B cell (primary cell): Measurements from ENCODE around the gene VPS33B. TPM values are rescaled to one million over a fixed set of nuclear protein-coding genes. Genes with fewer than 3 reads are reported as not detected.

ENCODE experiments used
- ATAC-seq: fragments of 200-7000 bp; cut with Tn5 transposase; one replicate; pipeline ENCODE4 v1.10.0; 2021; ENCODE audit warnings: low read depth, mild to moderate bottlenecking, moderate number of reproducible peaks, moderate library complexity
- CTCF ChIA-PET: fragments of 350-600 bp; sonication (Branson Sonifier 250); formaldehyde crosslinking; loops from one replicate; lab custom pipeline; 2021; ENCODE audit warnings: antibody characterized with exemption, inconsistent platforms; lab: Charles Lee
- POLR2A ChIA-PET: fragments of 350-600 bp; sonication (Branson Sonifier 250); formaldehyde crosslinking; loops from one replicate; lab custom pipeline; 2021; ENCODE audit warnings: antibody characterized with exemption; lab: Charles Lee
- DNase-seq: peaks from one replicate; pipeline ENCODE4 v3.0.0; 2013
- H2AFZ ChIP-seq: 2 replicates; pipeline ENCODE4 v1.6.1; 2012; ENCODE audit warnings: mild to moderate bottlenecking, low read depth, low read length; ENCODE audit not compliant: insufficient read depth, poor library complexity, severe bottlenecking
- H3K27ac ChIP-seq, 2 donors: 1 replicate in 1 of 2; 2 replicates in 1 of 2; pipeline ENCODE4 v1.5.1; 2012 to 2013; ENCODE audit warnings: low read length in 2 of 2, mild to moderate bottlenecking in 2 of 2, moderate library complexity in 1 of 2
- H3K27me3 ChIP-seq, 4 experiments: fragments of 200-600 bp in 1 of 4; sonication (generic) in 1 of 4; replicated peaks in 1 of 4; 1 replicate in 2 of 4; 2 replicates in 2 of 4; pipeline versions ENCODE4 v1.6.1 to v1.7.0; 2013 to 2016; ENCODE audit warnings: low read length in 3 of 4, mild to moderate bottlenecking in 2 of 4, mixed read lengths in 1 of 4, moderate library complexity in 1 of 4; ENCODE audit not compliant: insufficient read depth in 4 of 4, control insufficient read depth in 3 of 4; ENCODE audit errors: control extremely low read depth in 1 of 4
- H3K36me3 ChIP-seq, 2 experiments: replicated peaks in 1 of 2; 1 replicate in 1 of 2; 2 replicates in 1 of 2; pipeline versions ENCODE4 v1.6.1 to v1.7.1; 2013; ENCODE audit warnings: low read length in 1 of 2; ENCODE audit not compliant: insufficient read depth in 2 of 2, control insufficient read depth in 1 of 2; ENCODE audit errors: control extremely low read depth in 1 of 2, extremely low read depth in 1 of 2
- H3K4me1 ChIP-seq, 2 donors: fragments of 200-600 bp in 1 of 2; sonication (generic) in 1 of 2; 1 replicate in 1 of 2; 2 replicates in 1 of 2; pipeline versions ENCODE4 v1.5.1 to v1.6.1; 2013 to 2017; ENCODE audit warnings: low read length in 2 of 2; ENCODE audit not compliant: control insufficient read depth in 2 of 2, insufficient read depth in 2 of 2
- H3K4me2 ChIP-seq: replicated peaks from 2 replicates; pipeline ENCODE3; 2012; ENCODE audit warnings: mild to moderate bottlenecking, low read depth, low read length; ENCODE audit not compliant: poor library complexity, severe bottlenecking
- H3K4me3 ChIP-seq, 5 experiments: fragments of 200-600 bp in 1 of 5; sonication (generic) in 1 of 5; 1 replicate in 3 of 5; 2 replicates in 2 of 5; pipeline versions ENCODE4 v1.5.1 to v1.7.0; 2011 to 2016; ENCODE audit warnings: low read length in 4 of 5, mild to moderate bottlenecking in 4 of 5, low read depth in 2 of 5, control low read depth in 1 of 5, moderate library complexity in 1 of 5; ENCODE audit not compliant: insufficient read depth in 1 of 5; ENCODE audit errors: control extremely low read depth in 1 of 5, extremely low read depth in 1 of 5
- H3K79me2 ChIP-seq: fragments of 200-600 bp; sonication (generic); one replicate; pipeline ENCODE4 v1.6.0; 2016; ENCODE audit warnings: low read length; ENCODE audit not compliant: control insufficient read depth, insufficient read depth
- H3K9ac ChIP-seq: fragments of 200-600 bp; sonication (generic); 2 replicates; pipeline ENCODE4 v1.6.1; 2017; ENCODE audit warnings: mild to moderate bottlenecking, low read length, moderate library complexity
- H3K9me3 ChIP-seq, 3 donors: one replicate each; pipeline versions ENCODE4 v1.6.1 to v1.7.1; 2013; ENCODE audit warnings: low read length in 2 of 3; ENCODE audit not compliant: control insufficient read depth in 2 of 3, insufficient read depth in 1 of 3; ENCODE audit errors: control extremely low read depth in 1 of 3
- H4K20me1 ChIP-seq: 2 replicates; pipeline ENCODE4 v1.6.0; 2012; ENCODE audit warnings: mild to moderate bottlenecking, low read length; ENCODE audit not compliant: insufficient read depth, control insufficient read depth, poor library complexity, severe bottlenecking
- H3K27ac Mint-ChIP-seq: one replicate; pipeline ENCODE4 v1.8.0; 2021; ENCODE audit warnings: mixed read lengths
- H3K27me3 Mint-ChIP-seq: one replicate; pipeline ENCODE4 v1.8.0; 2021; ENCODE audit warnings: mixed read lengths
- H3K4me1 Mint-ChIP-seq: one replicate; pipeline ENCODE4 v1.8.0; 2021; ENCODE audit warnings: mixed read lengths
- H3K4me3 Mint-ChIP-seq: one replicate; pipeline ENCODE4 v1.8.0; 2021; ENCODE audit warnings: mixed read lengths
- H3K9me3 Mint-ChIP-seq: one replicate; pipeline ENCODE4 v1.8.0; 2022; ENCODE audit warnings: mixed read lengths; ENCODE audit not compliant: insufficient read depth
- EZH2 ChIP-seq: IDR thresholded peaks from 2 replicates; pipeline ENCODE4 v1.6.1; 2012; ENCODE audit warnings: borderline replicate concordance, low read depth, mild to moderate bottlenecking, moderate library complexity, low read length; ENCODE audit not compliant: insufficient read depth, poor library complexity, severe bottlenecking
- WGBS: methylation state at CpG from one replicate; pipeline ENCODE4 v1.1.5; 2013; ENCODE audit warnings: missing lambda C conversion rate; ENCODE audit not compliant: insufficient coverage; 5-methylcytosine and 5-hydroxymethylcytosine counted together
- intact Hi-C: fragments of 100-400 bp; cut with micrococcal nuclease; formaldehyde crosslinking; loops from one replicate; pipeline ENCODE4 v1.10.0; 2022
- polyA plus RNA-seq: library from polyadenylated mRNA; depleted of rRNA; stranded (reverse); fragments of >200 nt; gene quantifications from 2 replicates; pipeline ENCODE4 v1.2.3, GENCODE V29; 2012
- total RNA-seq, 2 donors: library from RNA; stranded (reverse); fragments of 120-200 nt in 1 of 2; gene quantifications; 1 replicate in 1 of 2; 2 replicates in 1 of 2; pipeline versions ENCODE4 v1.2.3 to v1.2.4, GENCODE V29; 2013 to 2022
- TF ChIP-seq, protein P1 (sequence below): fragments of 200-600 bp; IDR thresholded peaks from one replicate; pipeline ENCODE4 v1.8.0; 2022; ENCODE audit warnings: antibody characterized with exemption, mild to moderate bottlenecking

The VPS33B gene
- total and polyA plus RNA-seq, 2 donors (not counting 1 experiment from before 2014, with no cell fraction given): 17.4 to 30.0 TPM

DNA sequence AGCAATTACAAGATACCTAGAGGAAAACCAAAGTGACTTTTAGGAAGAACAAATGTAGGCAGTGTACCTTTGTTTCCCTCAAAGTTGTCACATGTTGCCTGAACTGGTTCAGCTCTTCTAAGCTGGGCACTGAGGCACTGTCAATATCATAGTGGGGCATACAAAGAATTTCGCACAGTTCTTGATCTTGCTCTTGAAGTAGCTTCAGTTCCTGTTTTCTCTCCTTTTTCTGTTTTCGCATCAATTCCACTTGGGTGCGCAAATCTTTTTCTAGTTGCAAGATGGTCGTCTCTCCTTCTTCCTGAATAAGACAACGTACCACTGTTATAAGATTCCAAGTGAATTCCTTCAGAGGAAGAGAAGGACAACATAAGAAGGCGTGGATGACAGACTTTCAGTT, 40.7 kb downstream of the VPS33B start:
- WGBS: 24% methylated on average over 3 of the region's 6 CpGs
- Mint-ChIP-seq H3K4me3 (peak overlapping the region; percentile 68), H3K27me3 (no peaks in the 10 kb centered on the region), H3K27ac (peak overlapping the region; percentile 86), H3K9me3 (no peaks in the 10 kb centered on the region), H3K4me1 (peaks cover 22% of the 10 kb centered on the region)
- peak overlapping the region; percentile 57 for H2AFZ ChIP-seq
- TF ChIP-seq EZH2: no peak
- TF ChIP-seq, protein P1, sequence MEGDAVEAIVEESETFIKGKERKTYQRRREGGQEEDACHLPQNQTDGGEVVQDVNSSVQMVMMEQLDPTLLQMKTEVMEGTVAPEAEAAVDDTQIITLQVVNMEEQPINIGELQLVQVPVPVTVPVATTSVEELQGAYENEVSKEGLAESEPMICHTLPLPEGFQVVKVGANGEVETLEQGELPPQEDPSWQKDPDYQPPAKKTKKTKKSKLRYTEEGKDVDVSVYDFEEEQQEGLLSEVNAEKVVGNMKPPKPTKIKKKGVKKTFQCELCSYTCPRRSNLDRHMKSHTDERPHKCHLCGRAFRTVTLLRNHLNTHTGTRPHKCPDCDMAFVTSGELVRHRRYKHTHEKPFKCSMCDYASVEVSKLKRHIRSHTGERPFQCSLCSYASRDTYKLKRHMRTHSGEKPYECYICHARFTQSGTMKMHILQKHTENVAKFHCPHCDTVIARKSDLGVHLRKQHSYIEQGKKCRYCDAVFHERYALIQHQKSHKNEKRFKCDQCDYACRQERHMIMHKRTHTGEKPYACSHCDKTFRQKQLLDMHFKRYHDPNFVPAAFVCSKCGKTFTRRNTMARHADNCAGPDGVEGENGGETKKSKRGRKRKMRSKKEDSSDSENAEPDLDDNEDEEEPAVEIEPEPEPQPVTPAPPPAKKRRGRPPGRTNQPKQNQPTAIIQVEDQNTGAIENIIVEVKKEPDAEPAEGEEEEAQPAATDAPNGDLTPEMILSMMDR: peak; percentile 10
- no peaks in the 10 kb centered on the region for H4K20me1 ChIP-seq
- intact Hi-C loops: no loop called here
- CTCF ChIA-PET: interaction anchor here (0.6 to 7.1 kb wide), 6 partner anchors 12 to 290 kb away, joined by 3 to 46 read pairs (median 4); partner anchors contain the start of gene VPS33B
- DNase-seq: peak; percentile 57
- H3K27me3 ChIP-seq: no peaks in the 10 kb centered on the region
- ATAC-seq: peak; percentile 83
- peak overlapping the region; percentile 0 to 27 for H3K27ac ChIP-seq
- H3K9ac ChIP-seq: peak overlapping the region; percentile 32
- peak overlapping the region; percentile 63 for H3K4me2 ChIP-seq
- H3K4me1 ChIP-seq: peaks cover 12 to 19% of the 10 kb centered on the region in 2 donors
- H3K36me3 ChIP-seq: peaks cover 0 to 2% of the 10 kb centered on the region in 2 experiments
- H3K79me2 ChIP-seq: peaks cover under 1% of the 10 kb centered on the region
- H3K9me3 ChIP-seq: no peaks in the 10 kb centered on the region
- peak overlapping the region in 2 of 5 experiments; percentile 25 to 35 for H3K4me3 ChIP-seq
- POLR2A ChIA-PET: interaction anchor here (0.6 kb wide), 1 partner anchor 9 kb away, joined by 3 read pairs; no protein-coding TSS in a partner anchor

DNA sequence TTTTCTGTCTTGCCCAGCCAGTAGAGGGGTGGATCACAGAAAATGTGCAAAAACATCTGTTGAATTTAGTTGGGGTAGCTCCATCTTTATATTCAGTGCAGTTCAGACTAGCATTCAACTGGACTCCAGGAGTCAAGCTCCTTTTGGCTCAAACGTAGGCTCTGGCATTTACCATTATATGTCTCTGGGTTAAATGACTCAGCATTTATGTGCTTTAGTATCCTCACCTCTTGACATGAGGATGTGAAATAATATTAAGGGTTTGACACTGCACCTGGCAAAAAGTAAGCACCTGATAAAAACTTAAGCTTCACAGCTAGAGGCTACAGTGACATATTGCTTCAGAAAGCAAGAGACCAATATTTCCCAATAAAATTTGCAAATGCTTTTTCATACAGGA, 42.8 kb downstream of the VPS33B start:
- Histone ChIP-seq H4K20me1 (no peaks in the 10 kb centered on the region), H3K36me3 (peaks cover 0 to 2% of the 10 kb centered on the region in 2 experiments), H3K4me3 (no peak overlapping the region), H3K27me3 (no peaks in the 10 kb centered on the region), H3K79me2 (no peaks in the 10 kb centered on the region), H3K9me3 (no peaks in the 10 kb centered on the region), H3K27ac (no peak overlapping the region), H3K4me1 (peaks cover 12 to 16% of the 10 kb centered on the region in 2 donors), H3K4me2 (no peak overlapping the region), H3K9ac (no peak overlapping the region), H2AFZ (no peak overlapping the region)
- H3K27me3 Mint-ChIP-seq: no peaks in the 10 kb centered on the region
- H3K27ac Mint-ChIP-seq: no peak overlapping the region
- no peaks in the 10 kb centered on the region for H3K9me3 Mint-ChIP-seq
- ChIA-PET POLR2A (interaction anchor here (0.7 kb wide), 1 partner anchor 9 kb away, joined by 4 read pairs; no protein-coding TSS in a partner anchor), CTCF (interaction anchor here (1.2 to 7.1 kb wide), 3 partner anchors 23 to 53 kb away, joined by 4 to 46 read pairs (median 7); no protein-coding TSS in a partner anchor)
- no peak for ATAC-seq
- intact Hi-C loops: no loop called here
- peaks cover 19% of the 10 kb centered on the region for H3K4me1 Mint-ChIP-seq
- no peak for TF ChIP-seq EZH2
- TF ChIP-seq, protein P1: no peak
- no CpG with 5 or more reads among the region's 1 CpG for WGBS
- H3K4me3 Mint-ChIP-seq: no peak overlapping the region
- DNase-seq: no peak
